ENCODE data around the gene SMG5.

SMG5 gene

DNA sequence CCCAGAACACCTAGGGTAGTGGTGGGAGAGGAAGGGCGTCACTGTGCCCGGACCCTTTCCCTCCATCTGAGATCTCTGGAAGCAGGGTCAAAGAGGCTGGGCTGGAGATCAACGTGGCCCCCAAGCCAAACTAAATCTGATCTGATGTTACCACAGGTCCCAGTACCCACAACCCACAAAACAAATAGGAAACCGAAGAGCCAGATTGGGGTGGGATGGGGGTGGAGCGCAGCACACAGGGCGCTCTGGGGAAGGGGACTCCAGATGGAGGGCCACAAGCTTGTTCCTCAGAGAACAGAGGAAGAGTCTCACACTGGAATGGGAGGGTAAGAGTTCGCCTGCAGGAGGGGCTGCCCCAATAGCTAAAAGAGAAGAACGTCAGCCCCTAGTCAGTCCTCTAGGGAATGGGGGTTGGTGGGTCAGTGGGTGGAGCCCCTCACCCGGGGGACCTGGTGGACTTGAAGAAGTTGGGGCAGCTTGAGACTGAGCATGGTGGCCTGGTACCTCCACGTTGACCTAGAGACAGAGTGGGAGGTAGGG lies 36.3 kb downstream of the SMG5 start:
- H3K4me3 ChIP-seq (ENCODE audit: low read depth, low read length), result no peak overlapping the region

- no peak overlapping the region for H3K4me3 ChIP-seq (ENCODE audit: low read depth, low read length)
These were observed 37.0 kb downstream of the SMG5 start for GRCh38 chr1:156245451-156246232.

GRCh38 chr1:156244712-156245111 lies 37.9 kb downstream of the SMG5 start:
- no peak overlapping the region for H3K4me3 ChIP-seq (ENCODE audit: low read depth, low read length)

DNA sequence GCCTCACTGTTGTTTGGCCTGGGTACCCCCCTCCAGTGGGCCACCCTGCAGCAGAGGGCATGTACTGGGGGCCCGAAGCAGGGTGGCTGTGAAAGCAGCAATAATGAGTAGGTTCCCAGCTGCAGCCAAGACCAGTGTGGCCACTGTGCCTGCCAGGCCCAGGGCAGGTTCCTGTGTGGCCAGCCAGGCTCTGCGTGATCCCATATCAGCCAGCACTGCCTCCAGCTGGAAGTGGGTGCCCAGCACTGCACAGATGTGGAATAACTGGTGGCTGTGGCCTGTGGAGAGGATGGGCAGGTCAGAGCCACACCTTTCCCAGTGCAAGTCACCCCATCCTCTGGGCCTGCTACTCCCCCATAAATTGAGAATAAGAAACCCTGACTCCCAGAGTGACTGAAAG lies 38.5 kb downstream of the SMG5 start:
- H3K4me3 ChIP-seq (ENCODE audit: low read depth, low read length), result no peak overlapping the region

- H3K4me3 ChIP-seq (ENCODE audit: low read depth, low read length), result no peak overlapping the region
These were observed 39.9 kb downstream of the SMG5 start for GRCh38 chr1:156242738-156243137.

DNA sequence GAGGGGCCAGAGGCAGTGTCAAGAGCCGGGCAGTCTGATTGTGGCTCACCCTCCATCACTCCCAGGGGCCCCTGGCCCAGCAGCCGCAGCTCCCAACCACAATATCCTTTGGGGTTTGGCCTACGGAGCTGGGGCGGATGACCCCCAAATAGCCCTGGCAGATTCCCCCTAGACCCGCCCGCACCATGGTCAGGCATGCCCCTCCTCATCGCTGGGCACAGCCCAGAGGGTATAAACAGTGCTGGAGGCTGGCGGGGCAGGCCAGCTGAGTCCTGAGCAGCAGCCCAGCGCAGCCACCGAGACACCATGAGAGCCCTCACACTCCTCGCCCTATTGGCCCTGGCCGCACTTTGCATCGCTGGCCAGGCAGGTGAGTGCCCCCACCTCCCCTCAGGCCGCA lies 40.7 kb downstream of the SMG5 start, which contains the start of gene BGLAP:
Gene BGLAP, plus strand, starts transcription at position 259 of the 400 bp plus-strand sequence. Its CDS starts 48 bp downstream, at position 307.
- no peak within 1 kb of the TSS for H3K4me3 ChIP-seq (ENCODE audit: low read depth, low read length)

GRCh38 chr1:156241311-156241811 lies 41.3 kb downstream of the SMG5 start:
- H3K4me3 ChIP-seq (ENCODE audit: low read depth, low read length), result no peak overlapping the region

DNA sequence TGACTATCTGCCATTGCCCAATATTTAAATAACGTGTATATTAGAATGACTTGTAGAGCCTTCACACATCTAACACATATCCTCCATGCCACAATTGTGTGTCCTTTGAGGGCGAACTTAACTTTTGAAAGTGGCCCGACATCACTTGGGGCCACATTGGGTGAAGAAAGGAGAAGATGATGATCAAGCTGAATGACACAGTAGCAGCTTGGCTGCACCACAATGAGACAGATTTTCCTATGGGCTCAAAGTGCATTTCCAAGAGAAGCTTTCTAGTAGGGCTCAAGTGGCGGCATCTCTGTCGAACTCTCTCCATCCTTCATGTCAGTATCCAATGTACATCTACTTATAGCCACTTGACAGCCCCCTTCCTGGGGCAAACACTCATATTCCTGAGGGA lies 44.4 kb downstream of the SMG5 start:
- H3K4me3 ChIP-seq (ENCODE audit: low read depth, low read length), result no peak overlapping the region

GRCh38 chr1:156236164-156236563 lies 46.5 kb downstream of the SMG5 start:
- H3K4me3 ChIP-seq (ENCODE audit: low read depth, low read length), result no peak overlapping the region

DNA sequence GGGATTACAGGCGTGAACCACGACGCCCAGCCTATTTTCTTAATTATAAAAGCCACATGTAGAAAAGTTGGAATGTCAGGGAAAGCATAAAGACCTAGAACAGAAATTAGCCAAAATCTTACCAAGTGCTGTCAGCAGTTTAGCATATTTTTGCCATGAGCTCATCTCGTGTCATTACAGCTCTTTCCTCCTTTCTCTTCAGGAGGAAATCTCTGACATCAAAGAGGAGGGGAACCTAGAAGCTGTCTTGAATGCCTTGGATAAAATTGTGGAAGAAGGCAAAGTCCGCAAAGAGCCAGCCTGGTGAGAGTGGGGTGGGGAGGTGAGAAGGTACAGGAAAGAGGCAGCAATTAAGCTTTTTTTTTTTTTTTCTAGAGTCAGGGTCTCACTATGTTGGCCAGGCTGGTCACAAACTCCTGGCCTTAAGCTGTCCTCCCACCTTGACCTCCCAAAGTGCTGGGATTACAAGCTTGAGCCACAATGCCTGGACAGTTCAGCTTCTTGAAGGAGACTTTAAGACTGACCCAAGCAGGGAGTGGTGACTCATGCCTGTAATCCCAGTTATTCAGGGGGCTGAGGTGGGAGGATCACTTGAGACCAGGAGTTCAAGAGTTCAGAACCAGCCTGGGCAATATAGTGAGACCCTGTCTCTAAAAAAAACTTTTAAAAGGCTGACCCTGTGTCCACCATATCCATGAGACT lies 49.0 kb downstream of the SMG5 start:
- no peak overlapping the region for H3K4me3 ChIP-seq (ENCODE audit: low read depth, low read length)

DNA sequence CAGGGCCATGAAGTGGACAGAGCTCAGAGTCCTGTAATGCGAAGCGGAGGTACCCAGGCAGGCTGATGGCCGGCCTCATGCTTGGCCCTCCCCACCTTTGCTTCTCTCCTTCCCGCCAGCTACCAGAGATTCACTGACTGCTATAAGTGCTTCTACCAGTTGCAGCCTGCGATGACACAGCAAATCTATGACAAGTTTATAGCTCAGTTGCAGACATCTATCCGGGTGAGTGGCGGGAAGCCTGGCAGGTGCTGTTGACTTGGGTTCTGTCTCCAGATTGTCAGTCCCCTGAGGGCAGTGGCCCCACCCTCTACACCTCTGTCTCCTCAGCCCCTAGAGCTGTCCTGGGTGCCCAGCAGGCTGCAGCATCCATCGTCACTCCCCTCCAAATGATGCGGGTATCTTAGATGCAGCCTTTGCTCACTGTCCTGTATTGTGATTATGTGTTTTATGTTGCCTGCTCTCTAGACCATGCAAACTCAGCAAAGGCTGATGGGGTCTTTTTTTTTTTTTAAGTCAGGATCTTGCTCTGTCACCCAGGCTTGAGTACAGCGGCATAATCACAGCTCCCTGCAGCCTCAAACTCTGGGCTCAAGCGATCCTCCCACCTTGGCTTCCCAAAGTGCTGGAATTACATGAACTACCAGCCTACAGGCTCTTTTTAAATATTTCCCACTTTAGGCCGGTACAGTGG lies 50.3 kb downstream of the SMG5 start:
- no peak overlapping the region for H3K4me3 ChIP-seq (ENCODE audit: low read depth, low read length)

GRCh38 chr1:156230473-156230837 lies 52.2 kb downstream of the SMG5 start:
- H3K4me3 ChIP-seq (ENCODE audit: low read depth, low read length), result no peak overlapping the region

GRCh38 chr1:156229809-156230472 lies 52.7 kb downstream of the SMG5 start:
- no peak overlapping the region for H3K4me3 ChIP-seq (ENCODE audit: low read depth, low read length)

DNA sequence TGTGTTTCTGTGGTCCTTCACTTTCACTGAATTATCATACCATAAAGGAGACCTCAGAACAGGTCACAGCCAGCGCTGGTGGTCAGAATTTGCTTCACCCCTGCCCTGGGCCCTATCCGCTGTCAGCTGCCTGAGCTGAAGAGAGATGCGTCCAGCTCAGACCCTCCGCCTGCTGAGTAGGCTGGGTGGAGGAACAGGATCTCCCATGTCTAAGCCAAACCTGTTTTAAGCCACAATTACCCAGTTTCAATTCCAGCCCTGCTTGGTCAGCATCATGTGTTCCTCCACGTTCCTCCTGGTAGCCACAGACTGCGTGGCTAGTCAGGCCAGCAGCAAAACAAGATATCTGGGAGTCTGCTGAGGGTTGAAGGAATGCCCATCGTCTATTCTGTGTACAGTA lies 54.1 kb downstream of the SMG5 start:
- no peak overlapping the region for H3K4me3 ChIP-seq (ENCODE audit: low read depth, low read length)

GRCh38 chr1:156226782-156227181 lies 55.8 kb downstream of the SMG5 start:
- H3K4me3 ChIP-seq (ENCODE audit: low read depth, low read length), result no peak overlapping the region

DNA sequence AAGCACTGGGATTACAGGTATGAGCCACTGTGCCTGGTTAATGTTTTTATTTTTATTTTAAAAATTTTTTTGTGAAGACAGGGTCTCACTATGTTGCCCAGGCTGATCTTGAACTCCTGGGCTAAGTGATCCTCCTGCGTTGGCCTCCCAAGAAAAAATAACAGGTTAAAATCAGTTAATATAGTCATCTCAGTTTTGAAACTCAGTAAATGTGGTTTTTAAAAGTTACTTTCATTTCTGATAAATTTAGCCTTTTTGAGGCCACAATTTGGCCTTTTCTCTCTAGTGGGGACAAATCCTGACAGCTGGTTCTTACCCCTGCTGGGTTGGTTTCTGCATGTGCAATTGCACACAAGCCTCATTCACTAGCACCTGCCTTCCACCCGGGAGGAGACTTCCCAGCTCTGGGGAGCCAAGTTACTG lies 56.5 kb downstream of the SMG5 start:
- H3K4me3 ChIP-seq (ENCODE audit: low read depth, low read length), result no peak overlapping the region

GRCh38 chr1:156225677-156226014 lies 57.0 kb downstream of the SMG5 start:
- no peak overlapping the region for H3K4me3 ChIP-seq (ENCODE audit: low read depth, low read length)

- H3K4me3 ChIP-seq (ENCODE audit: low read depth, low read length), result no peak overlapping the region
These were observed 60.5 kb downstream of the SMG5 start for GRCh38 chr1:156221986-156222692.

DNA sequence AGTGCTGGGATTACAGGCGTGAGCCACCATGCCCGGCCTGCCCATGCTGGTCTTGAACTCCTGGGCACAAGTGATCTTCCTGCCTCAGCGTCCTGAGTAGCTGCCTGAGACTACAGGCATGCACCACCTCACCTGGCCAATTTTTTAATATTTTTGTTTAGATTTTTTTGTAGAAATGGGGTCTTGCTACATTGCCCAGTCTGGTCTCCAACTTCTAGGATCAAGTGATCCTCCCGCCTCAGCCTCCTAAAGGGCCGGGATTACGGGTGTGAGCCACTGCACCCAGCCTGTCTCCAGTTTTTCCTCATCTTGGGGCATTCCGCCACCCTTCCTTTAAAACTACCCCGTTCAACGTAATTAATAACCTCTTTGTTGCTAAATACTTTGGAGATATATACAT lies 62.4 kb downstream of the SMG5 start:
- no peak overlapping the region for H3K4me3 ChIP-seq (ENCODE audit: low read depth, low read length)

- H3K4me3 ChIP-seq (ENCODE audit: low read depth, low read length), result no peak overlapping the region
These were observed 64.8 kb downstream of the SMG5 start for GRCh38 chr1:156217871-156218270.

All from iPS-11a (cell line).